ENCODE measurements around the gene SQSTM1. TPM values are rescaled to one million over a fixed set of nuclear protein-coding genes. Genes with fewer than 3 reads are reported as not detected.
"Not testable (repeated sequence)": the region's sequence is repeated elsewhere in the genome, so short reads cannot be mapped to it uniquely, and the experiment has no call there.

Gene SQSTM1
- 632 and 653 TPM in 2 replicates for total RNA-seq (2014; rRNA removed; shearing (Covaris generic))
- polyA plus RNA-seq (2015; cell fraction: cytosol; rRNA removed): 451 and 504 TPM in 2 replicates
- polyA plus RNA-seq (2015; cell fraction: nucleus; rRNA removed): 572 and 584 TPM in 2 replicates

GRCh38 chr5:179820483-179821297, at the start of gene SQSTM1:
SQSTM1 (plus strand) TSS chr5:179820905; CDS start chr5:179820937, 32 bp downstream.
- in situ Hi-C loops (cut with HindIII; ENCODE audit: low pct_unique_long_range_greater_than_20kb, low sequenced_read_pairs): no loop called here
- DNase-seq (ENCODE audit: low read depth, low spot score): peak; percentile 71

GRCh38 chr5:179771311-179771895, 49.3 kb upstream of the SQSTM1 start:
- DNase-seq (ENCODE audit: low read depth, low spot score): no peak
- in situ Hi-C loops (cut with HindIII; ENCODE audit: low pct_unique_long_range_greater_than_20kb, low sequenced_read_pairs): no loop called here

GRCh38 chr5:179772351-179772750, 48.4 kb upstream of the SQSTM1 start:
- no peak for DNase-seq (ENCODE audit: low read depth, low spot score)
- in situ Hi-C loops (cut with HindIII; ENCODE audit: low pct_unique_long_range_greater_than_20kb, low sequenced_read_pairs): no loop called here

GRCh38 chr5:179773686-179774040, 47.0 kb upstream of the SQSTM1 start:
- in situ Hi-C loops (cut with HindIII; ENCODE audit: low pct_unique_long_range_greater_than_20kb, low sequenced_read_pairs): no loop called here

GRCh38 chr5:179774442-179774841, 46.3 kb upstream of the SQSTM1 start:
- no peak for DNase-seq (ENCODE audit: low read depth, low spot score)
- in situ Hi-C loops (cut with HindIII; ENCODE audit: low pct_unique_long_range_greater_than_20kb, low sequenced_read_pairs): no loop called here

More at GRCh38 chr5:179773686-179774040, 47.0 kb upstream of the SQSTM1 start:
- DNase-seq (ENCODE audit: low read depth, low spot score): no peak

GRCh38 chr5:179776411-179776938, 44.2 kb upstream of the SQSTM1 start:
- in situ Hi-C loops (cut with HindIII; ENCODE audit: low pct_unique_long_range_greater_than_20kb, low sequenced_read_pairs): no loop called here
- no peak for DNase-seq (ENCODE audit: low read depth, low spot score)

- no peak for DNase-seq (ENCODE audit: low read depth, low spot score)
- in situ Hi-C loops (cut with HindIII; ENCODE audit: low pct_unique_long_range_greater_than_20kb, low sequenced_read_pairs): no loop called here
Measured at GRCh38 chr5:179777456-179777855, 43.2 kb upstream of the SQSTM1 start.

GRCh38 chr5:179777909-179778308, 42.8 kb upstream of the SQSTM1 start:
- in situ Hi-C loops (cut with HindIII; ENCODE audit: low pct_unique_long_range_greater_than_20kb, low sequenced_read_pairs): no loop called here
- DNase-seq (ENCODE audit: low read depth, low spot score): no peak

- DNase-seq (ENCODE audit: low read depth, low spot score): no peak
- in situ Hi-C loops (cut with HindIII; ENCODE audit: low pct_unique_long_range_greater_than_20kb, low sequenced_read_pairs): no loop called here
Measured at GRCh38 chr5:179778591-179778990, 42.1 kb upstream of the SQSTM1 start.

GRCh38 chr5:179779826-179780225, 40.9 kb upstream of the SQSTM1 start:
- in situ Hi-C loops (cut with HindIII; ENCODE audit: low pct_unique_long_range_greater_than_20kb, low sequenced_read_pairs): no loop called here

GRCh38 chr5:179780362-179780761, 40.3 kb upstream of the SQSTM1 start:
- in situ Hi-C loops (cut with HindIII; ENCODE audit: low pct_unique_long_range_greater_than_20kb, low sequenced_read_pairs): no loop called here
- no peak for DNase-seq (ENCODE audit: low read depth, low spot score)

More at GRCh38 chr5:179779826-179780225, 40.9 kb upstream of the SQSTM1 start:
- no peak for DNase-seq (ENCODE audit: low read depth, low spot score)

GRCh38 chr5:179781846-179782245, 38.9 kb upstream of the SQSTM1 start:
- no peak for DNase-seq (ENCODE audit: low read depth, low spot score)
- in situ Hi-C loops (cut with HindIII; ENCODE audit: low pct_unique_long_range_greater_than_20kb, low sequenced_read_pairs): no loop called here

GRCh38 chr5:179783128-179783527, 37.6 kb upstream of the SQSTM1 start:
- in situ Hi-C loops (cut with HindIII; ENCODE audit: low pct_unique_long_range_greater_than_20kb, low sequenced_read_pairs): no loop called here

GRCh38 chr5:179786861-179787260, 33.8 kb upstream of the SQSTM1 start:
- no peak for DNase-seq (ENCODE audit: low read depth, low spot score)
- in situ Hi-C loops (cut with HindIII; ENCODE audit: low pct_unique_long_range_greater_than_20kb, low sequenced_read_pairs): no loop called here

More at GRCh38 chr5:179783128-179783527, 37.6 kb upstream of the SQSTM1 start:
- no peak for DNase-seq (ENCODE audit: low read depth, low spot score)

GRCh38 chr5:179788193-179788854, 32.4 kb upstream of the SQSTM1 start:
- no peak for DNase-seq (ENCODE audit: low read depth, low spot score)
- in situ Hi-C loops (cut with HindIII; ENCODE audit: low pct_unique_long_range_greater_than_20kb, low sequenced_read_pairs): no loop called here

GRCh38 chr5:179789278-179789677, 31.4 kb upstream of the SQSTM1 start:
- in situ Hi-C loops (cut with HindIII; ENCODE audit: low pct_unique_long_range_greater_than_20kb, low sequenced_read_pairs); DNase-seq (ENCODE audit: low read depth, low spot score): not testable (repeated sequence)

GRCh38 chr5:179791881-179792611, 28.7 kb upstream of the SQSTM1 start:
- no peak for DNase-seq (ENCODE audit: low read depth, low spot score)
- in situ Hi-C loops (cut with HindIII; ENCODE audit: low pct_unique_long_range_greater_than_20kb, low sequenced_read_pairs): no loop called here

All from SK-MEL-5 (cell line).